SK-N-SH (cell line): ENCODE results near the gene EYA2. TPM values are rescaled to one million over a fixed set of nuclear protein-coding genes. Genes with fewer than 3 reads are reported as not detected.

Experiments used
- CTCF ChIA-PET: fragments of 300-600, 350-600 bp; formaldehyde crosslinking; extraction: SDS; loops from one replicate; lab custom pipeline; 2021; lab: Yijun Ruan, JAX
- POLR2A ChIA-PET: fragments of 350-600 bp; sonication (Branson Sonifier 250); formaldehyde crosslinking; extraction: SDS; loops from one replicate; lab custom pipeline; 2020; ENCODE audit warnings: antibody characterized with exemption, inconsistent platforms; lab: Yijun Ruan, JAX
- DNase-seq: peaks from one replicate; pipeline ENCODE4 v3.0.0; 2012
- H2AFZ ChIP-seq: fragments of 200-600 bp; sonication (generic); 2 replicates; pipeline ENCODE4 v1.8.1; 2016; ENCODE audit warnings: antibody characterized with exemption, mild to moderate bottlenecking, low read depth
- H3F3A ChIP-seq: fragments of 200-600 bp; sonication (generic); replicated peaks from 2 replicates; pipeline ENCODE3; 2016; ENCODE audit warnings: antibody characterized with exemption, mild to moderate bottlenecking; ENCODE audit not compliant: insufficient read depth
- H3K27ac ChIP-seq, 2 experiments: fragments of 200-500 bp in 1 of 2; fragments of 200-600 bp in 1 of 2; sonication (Bioruptor generic) in 1 of 2; sonication (generic), shearing (Covaris generic) in 1 of 2; 2 replicates each; pipeline versions ENCODE4 v1.5.1 to v1.6.1; 2014 to 2016; ENCODE audit warnings: low read depth in 2 of 2, inconsistent platforms in 1 of 2, low read length in 1 of 2, mild to moderate bottlenecking in 1 of 2, mixed read lengths in 1 of 2
- H3K27me3 ChIP-seq: fragments of 200-600 bp; sonication (generic), shearing (Covaris generic); 2 replicates; pipeline ENCODE4 v1.6.1; 2016; ENCODE audit warnings: mixed run types; ENCODE audit not compliant: insufficient read depth
- H3K36me3 ChIP-seq, 2 experiments: fragments of 200-500 bp in 1 of 2; fragments of 200-600 bp in 1 of 2; sonication (Bioruptor generic) in 1 of 2; sonication (generic) in 1 of 2; replicated peaks in 1 of 2; 2 replicates each; pipeline versions ENCODE3 to v1.5.1; 2014 to 2016; ENCODE audit warnings: low read length in 1 of 2, mild to moderate bottlenecking in 1 of 2; ENCODE audit not compliant: insufficient read depth in 2 of 2, control insufficient read depth in 1 of 2
- H3K4me1 ChIP-seq, 2 experiments: fragments of 200-500 bp in 1 of 2; fragments of 200-600 bp in 1 of 2; sonication (Bioruptor generic) in 1 of 2; sonication (generic), shearing (Covaris generic) in 1 of 2; 2 replicates each; pipeline versions ENCODE4 v1.5.1 to v1.6.1; 2014 to 2016; ENCODE audit warnings: low read depth in 1 of 2, low read length in 1 of 2, mixed run types in 1 of 2; ENCODE audit not compliant: insufficient read depth in 2 of 2, control insufficient read depth in 1 of 2
- H3K4me2 ChIP-seq: fragments of 200-600 bp; sonication (generic), shearing (Covaris generic); 2 replicates; pipeline ENCODE4 v1.6.1; 2017; ENCODE audit warnings: mixed run types
- H3K4me3 ChIP-seq, 2 experiments: fragments of 200-500 bp in 1 of 2; fragments of 200-600 bp in 1 of 2; sonication (Bioruptor generic) in 1 of 2; sonication (generic), shearing (Covaris generic) in 1 of 2; 2 replicates each; pipeline versions ENCODE4 v1.5.1 to v1.8.1; 2014 to 2016; ENCODE audit warnings: low read depth in 2 of 2, inconsistent platforms in 1 of 2, low read length in 1 of 2, mild to moderate bottlenecking in 1 of 2, mixed read lengths in 1 of 2, moderate library complexity in 1 of 2
- H3K79me2 ChIP-seq: fragments of 200-600 bp; sonication (generic); 2 replicates; pipeline ENCODE4 v1.8.1; 2017; ENCODE audit warnings: mild to moderate bottlenecking; ENCODE audit not compliant: insufficient read depth
- H3K9ac ChIP-seq: fragments of 200-600 bp; sonication (generic); 2 replicates; pipeline ENCODE4 v1.6.1; 2017; ENCODE audit warnings: mixed run types
- H3K9me2 ChIP-seq: fragments of 200-600 bp; sonication (generic); 2 replicates; pipeline ENCODE4 v1.6.1; 2017; ENCODE audit warnings: mixed run types
- H3K9me3 ChIP-seq: fragments of 200-600 bp; sonication (generic); 2 replicates; pipeline ENCODE4 v1.6.1; 2017; ENCODE audit warnings: mixed run types, mild to moderate bottlenecking, moderate library complexity
- H4K20me1 ChIP-seq: fragments of 200-600 bp; sonication (generic); 2 replicates; pipeline ENCODE4 v1.6.1; 2017; ENCODE audit warnings: mild to moderate bottlenecking, mixed run types; ENCODE audit not compliant: insufficient read depth
- CHD2 ChIP-seq: fragments of 150-350 bp; IDR thresholded peaks from 2 replicates; pipeline ENCODE4 v1.6.1; 2018; ENCODE audit warnings: low read length; ENCODE audit not compliant: partially characterized antibody
- EP300 ChIP-seq, 2 experiments: IDR thresholded peaks; 2 replicates each; pipeline versions ENCODE4 v1.4.0 to v1.6.1; 2012; ENCODE audit warnings: borderline replicate concordance in 1 of 2, low read depth in 1 of 2, low read length in 1 of 2
- FOXJ3 ChIP-seq: sonication (generic); formaldehyde crosslinking; IDR thresholded peaks from 2 replicates; pipeline ENCODE4 v1.5.1; 2020; ENCODE audit warnings: mild to moderate bottlenecking, missing genetic modification reagents
- GABPA ChIP-seq: IDR thresholded peaks from 2 replicates; pipeline ENCODE4 v1.4.0; 2012; ENCODE audit warnings: low read depth, mild to moderate bottlenecking
- GATA2 ChIP-seq: sonication (generic); formaldehyde crosslinking; IDR thresholded peaks from 2 replicates; pipeline ENCODE4 v1.5.0; 2020; ENCODE audit warnings: mild to moderate bottlenecking, missing genetic modification reagents
- IRF3 ChIP-seq: fragments of 150-350 bp; IDR thresholded peaks from 2 replicates; pipeline ENCODE4 v1.6.1; 2016; ENCODE audit warnings: mild to moderate bottlenecking, low read depth, low read length
- JUND ChIP-seq: IDR thresholded peaks from 2 replicates; pipeline ENCODE4 v1.4.0; 2012
- NRF1 ChIP-seq: IDR thresholded peaks from 2 replicates; pipeline ENCODE4 v1.6.1; 2012; ENCODE audit warnings: low read depth, mild to moderate bottlenecking, low read length
- RCOR1 ChIP-seq: fragments of 150-350 bp; IDR thresholded peaks from 2 replicates; pipeline ENCODE4 v1.6.1; 2017; ENCODE audit warnings: antibody characterized with exemption, low read length
- RXRA ChIP-seq: IDR thresholded peaks from 2 replicates; pipeline ENCODE4 v1.4.0; 2012; ENCODE audit warnings: low read depth, mild to moderate bottlenecking, borderline replicate concordance
- ZBTB33 ChIP-seq: IDR thresholded peaks from 2 replicates; pipeline ENCODE4 v1.4.0; 2012; ENCODE audit warnings: low read depth, borderline replicate concordance
- WGBS: methylation state at CpG from one replicate; pipeline ENCODE4 v1.1.6; 2017; ENCODE audit warnings: low lambda C conversion rate; 5-methylcytosine and 5-hydroxymethylcytosine counted together
- polyA plus RNA-seq, 3 experiments: library from polyadenylated mRNA; depleted of rRNA; stranded (reverse); fragments of >200 nt; gene quantifications; 2 replicates each; pipeline ENCODE4 v1.2.3, GENCODE V29; 2012
- TF ChIP-seq, protein P1 (sequence below): fragments of 150-350 bp; IDR thresholded peaks from 2 replicates; pipeline ENCODE4 v1.6.1; 2017; ENCODE audit warnings: antibody characterized with exemption, low read length, low read depth, borderline replicate concordance

Gene EYA2
- polyA plus RNA-seq, 1 of the 3 experiments (the other 2 are of a cell fraction): 0.05 TPM

GRCh38 chr20:47021850-47022249, 127.2 kb downstream of the EYA2 start:
- POLR2A ChIA-PET: no interaction called here
- Histone ChIP-seq H2AFZ (no peak overlapping the region), H3K27ac (no peak overlapping the region), H3K4me3 (no peak overlapping the region), H3K4me2 (no peak overlapping the region), H3K36me3 (no peaks in the 10 kb centered on the region), H3K9me3 (no peaks in the 10 kb centered on the region), H3K79me2 (no peaks in the 10 kb centered on the region), H3K4me1 (peaks cover 0 to 5% of the 10 kb centered on the region in 2 experiments; a peak in 1 of 4 replicates), H3K9ac (no peak overlapping the region), H3F3A (no peaks in the 10 kb centered on the region), H3K9me2 (no peaks in the 10 kb centered on the region), H3K27me3 (no peaks in the 10 kb centered on the region; the same call in 1 of the 2 replicates), H4K20me1 (no peaks in the 10 kb centered on the region)
- 58% methylated on average over 4 of the region's 4 CpGs for WGBS
- no peak for DNase-seq
- CTCF ChIA-PET: no interaction called here
- TF ChIP-seq GATA2: no peak
- no peak for TF ChIP-seq EP300 (IDR thresholded peaks at IDR 0.05; ENCODE audit: borderline replicate concordance in 1 of 2, low read depth in 1 of 2, low read length in 1 of 2)
- no peak for TF ChIP-seq RXRA
- no peak for TF ChIP-seq RCOR1
- no peak for TF ChIP-seq ZBTB33
- no peak for TF ChIP-seq IRF3
- TF ChIP-seq JUND: no peak
- no peak for TF ChIP-seq GABPA
- no peak for TF ChIP-seq FOXJ3 (CRISPR knock-in tag)
- TF ChIP-seq CHD2: no peak
- TF ChIP-seq NRF1: no peak
- TF ChIP-seq, protein P1, sequence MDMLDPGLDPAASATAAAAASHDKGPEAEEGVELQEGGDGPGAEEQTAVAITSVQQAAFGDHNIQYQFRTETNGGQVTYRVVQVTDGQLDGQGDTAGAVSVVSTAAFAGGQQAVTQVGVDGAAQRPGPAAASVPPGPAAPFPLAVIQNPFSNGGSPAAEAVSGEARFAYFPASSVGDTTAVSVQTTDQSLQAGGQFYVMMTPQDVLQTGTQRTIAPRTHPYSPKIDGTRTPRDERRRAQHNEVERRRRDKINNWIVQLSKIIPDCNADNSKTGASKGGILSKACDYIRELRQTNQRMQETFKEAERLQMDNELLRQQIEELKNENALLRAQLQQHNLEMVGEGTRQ: no peak

- Histone ChIP-seq H3K4me3 (no peak overlapping the region), H3K9me3 (no peaks in the 10 kb centered on the region), H3K79me2 (no peaks in the 10 kb centered on the region), H3F3A (no peaks in the 10 kb centered on the region), H3K9me2 (no peaks in the 10 kb centered on the region), H2AFZ (no peak overlapping the region), H4K20me1 (no peaks in the 10 kb centered on the region), H3K9ac (no peak overlapping the region), H3K4me2 (no peak overlapping the region), H3K27me3 (no peaks in the 10 kb centered on the region; the same call in 1 of the 2 replicates), H3K27ac (no peak overlapping the region), H3K4me1 (no peaks in the 10 kb centered on the region), H3K36me3 (no peaks in the 10 kb centered on the region)
- 40% methylated on average over 3 of the region's 3 CpGs for WGBS
- POLR2A ChIA-PET: no interaction called here
- no peak for TF ChIP-seq JUND
- DNase-seq: no peak
- CTCF ChIA-PET: interaction anchor here (1.5 kb wide), 1 partner anchor 10 kb away, joined by 3 read pairs; no protein-coding TSS in a partner anchor
Observed at GRCh38 chr20:47024461-47024937, 129.9 kb downstream of the EYA2 start.
